ENCODE results near the gene PRDM4. TPM values are rescaled to one million over a fixed set of nuclear protein-coding genes. Genes with fewer than 3 reads are reported as not detected.

Gene PRDM4
- total RNA-seq, 4 donors from 2014 or later = 25.0 to 45.3 (median 29.9) TPM

DNA sequence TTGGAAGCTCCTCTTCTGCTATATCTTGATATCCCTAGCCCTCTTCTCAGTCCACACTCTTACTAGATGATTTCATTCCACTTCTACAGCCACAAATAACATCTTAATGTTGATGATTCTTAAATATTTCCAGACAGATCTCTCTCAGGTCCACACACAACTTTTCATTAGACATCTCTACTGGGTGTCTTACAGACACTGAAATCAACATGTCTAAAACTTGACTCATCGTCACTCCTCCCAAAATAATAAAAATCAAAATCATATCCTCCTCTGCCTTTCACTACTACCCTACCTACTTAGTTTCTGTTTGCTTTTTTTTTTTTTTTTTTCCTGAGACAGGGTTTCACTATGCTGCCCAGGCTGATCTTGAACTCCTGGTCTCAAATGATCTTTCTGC is 11.9 kb downstream of the PRDM4 start:
- no peak for DNase-seq (ENCODE audit: low spot score)
- ATAC-seq (ENCODE audit: low FRiP score) = no peak

DNA sequence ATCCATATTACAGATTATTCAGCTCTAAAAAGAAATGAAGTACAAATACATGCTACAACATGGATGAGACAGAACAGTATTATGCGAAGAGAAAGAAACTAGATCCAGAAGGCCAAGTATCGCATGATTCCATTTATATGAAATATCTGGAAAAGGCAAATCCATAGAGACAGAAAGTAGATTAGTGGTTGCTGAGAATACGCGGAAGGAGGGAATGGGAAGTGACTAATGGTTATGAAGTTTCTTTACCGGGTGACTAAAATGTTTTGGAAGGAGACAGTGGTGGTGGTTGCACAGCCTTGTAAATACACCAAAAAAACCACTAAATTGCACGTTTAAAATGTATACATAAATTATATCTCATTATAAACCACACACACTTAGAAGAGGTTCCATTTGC is 12.5 kb downstream of the PRDM4 start:
- DNase-seq (ENCODE audit: low spot score) = no peak
- no peak for ATAC-seq (ENCODE audit: low FRiP score)
- TF ChIP-seq, protein P1, sequence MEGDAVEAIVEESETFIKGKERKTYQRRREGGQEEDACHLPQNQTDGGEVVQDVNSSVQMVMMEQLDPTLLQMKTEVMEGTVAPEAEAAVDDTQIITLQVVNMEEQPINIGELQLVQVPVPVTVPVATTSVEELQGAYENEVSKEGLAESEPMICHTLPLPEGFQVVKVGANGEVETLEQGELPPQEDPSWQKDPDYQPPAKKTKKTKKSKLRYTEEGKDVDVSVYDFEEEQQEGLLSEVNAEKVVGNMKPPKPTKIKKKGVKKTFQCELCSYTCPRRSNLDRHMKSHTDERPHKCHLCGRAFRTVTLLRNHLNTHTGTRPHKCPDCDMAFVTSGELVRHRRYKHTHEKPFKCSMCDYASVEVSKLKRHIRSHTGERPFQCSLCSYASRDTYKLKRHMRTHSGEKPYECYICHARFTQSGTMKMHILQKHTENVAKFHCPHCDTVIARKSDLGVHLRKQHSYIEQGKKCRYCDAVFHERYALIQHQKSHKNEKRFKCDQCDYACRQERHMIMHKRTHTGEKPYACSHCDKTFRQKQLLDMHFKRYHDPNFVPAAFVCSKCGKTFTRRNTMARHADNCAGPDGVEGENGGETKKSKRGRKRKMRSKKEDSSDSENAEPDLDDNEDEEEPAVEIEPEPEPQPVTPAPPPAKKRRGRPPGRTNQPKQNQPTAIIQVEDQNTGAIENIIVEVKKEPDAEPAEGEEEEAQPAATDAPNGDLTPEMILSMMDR (IDR thresholded peaks at IDR 0.05) = no peak

More for the DNA sequence above, 11.9 kb downstream of the PRDM4 start:
- TF ChIP-seq, protein P1 (IDR thresholded peaks at IDR 0.05) = no peak

DNA sequence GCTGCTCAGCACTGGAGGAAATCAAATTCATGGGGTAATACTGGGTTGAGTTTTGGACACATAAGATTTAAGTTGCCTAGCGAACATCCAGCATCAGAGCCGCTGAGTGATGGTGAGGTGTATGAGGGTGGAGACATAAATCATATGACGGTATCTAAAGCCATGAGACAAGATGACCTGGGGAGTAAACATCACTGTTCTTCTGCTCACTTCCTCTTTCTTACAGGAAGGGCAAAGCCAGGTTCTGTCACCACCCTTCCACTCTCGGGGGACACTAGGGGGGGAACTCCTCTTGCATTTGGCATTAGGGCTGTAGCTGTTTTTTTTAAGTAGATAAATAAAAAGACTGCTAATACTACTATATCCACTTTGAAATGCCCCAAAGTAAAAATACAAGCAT is 24.0 kb downstream of the PRDM4 start:
- TF ChIP-seq, protein P1 (IDR thresholded peaks at IDR 0.05) = no peak
- no peak for ATAC-seq (ENCODE audit: low FRiP score)
- DNase-seq (ENCODE audit: low spot score) = no peak

DNA sequence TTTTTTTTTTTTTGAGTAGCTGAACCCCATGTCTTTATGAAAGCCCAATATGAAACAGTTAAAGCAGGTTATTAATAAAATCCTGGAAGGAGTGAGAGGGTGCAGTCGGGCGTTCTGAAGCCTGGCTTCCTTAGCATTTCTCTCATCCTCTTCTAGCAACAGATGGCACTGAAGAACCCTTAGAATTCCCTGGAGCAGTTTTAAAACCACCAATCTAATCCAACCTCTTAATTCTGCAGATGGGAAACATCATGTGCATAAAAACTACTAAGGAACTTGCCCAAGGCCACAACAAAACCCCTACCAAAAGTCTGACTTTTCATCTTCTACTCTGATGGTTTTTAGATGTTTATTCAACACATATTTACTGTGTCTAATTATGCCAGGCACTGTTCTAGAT is 25.2 kb downstream of the PRDM4 start:
- DNase-seq (ENCODE audit: low spot score) (no peak), ATAC-seq (ENCODE audit: low FRiP score) (no peak)
- TF ChIP-seq, protein P1 (IDR thresholded peaks at IDR 0.05) = no peak

DNA sequence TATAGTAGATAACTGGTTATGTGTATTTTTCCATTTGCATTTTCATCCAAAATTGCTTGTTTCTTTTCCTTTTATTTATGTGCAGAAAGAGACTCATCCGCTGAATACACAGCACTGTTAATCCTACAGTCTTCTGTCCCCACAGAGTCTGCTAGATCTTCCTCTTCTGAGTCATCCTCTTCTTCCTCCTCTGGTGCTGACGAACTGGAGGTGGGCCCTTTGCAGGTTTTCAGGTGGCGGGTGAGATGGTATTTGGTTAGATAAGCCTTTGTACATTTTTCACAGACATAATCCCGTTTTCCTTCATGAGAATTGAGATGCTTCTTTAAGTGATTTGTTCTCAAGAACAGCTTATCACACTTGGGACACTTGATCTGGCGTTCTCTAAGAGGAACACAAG is 26.8 kb downstream of the PRDM4 start:
- TF ChIP-seq, protein P1 (IDR thresholded peaks at IDR 0.05) = no peak
- no peak for DNase-seq (ENCODE audit: low spot score)
- no peak for ATAC-seq (ENCODE audit: low FRiP score)

DNA sequence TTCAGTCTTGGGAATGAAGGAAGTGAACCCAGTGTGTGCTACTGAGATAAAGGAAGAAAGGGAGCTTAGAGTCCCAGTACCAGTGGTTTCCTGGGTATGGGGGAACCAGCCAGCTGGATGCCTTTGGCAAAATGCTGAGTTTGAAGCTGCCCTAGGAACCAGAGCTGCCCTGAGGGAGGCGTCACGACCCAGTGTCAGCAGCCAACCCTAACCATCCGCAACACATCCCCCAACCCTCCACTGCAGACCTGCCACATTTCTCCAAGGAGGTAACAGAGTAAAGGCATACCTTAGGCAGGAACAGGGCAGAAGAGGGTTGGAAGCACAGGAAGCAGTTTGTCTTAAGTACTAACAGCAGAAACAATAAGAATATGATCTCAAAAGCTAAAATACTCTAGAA is 28.6 kb downstream of the PRDM4 start:
- TF ChIP-seq, protein P1 (IDR thresholded peaks at IDR 0.05) = no peak
- DNase-seq (ENCODE audit: low spot score) = no peak
- no peak for ATAC-seq (ENCODE audit: low FRiP score)

DNA sequence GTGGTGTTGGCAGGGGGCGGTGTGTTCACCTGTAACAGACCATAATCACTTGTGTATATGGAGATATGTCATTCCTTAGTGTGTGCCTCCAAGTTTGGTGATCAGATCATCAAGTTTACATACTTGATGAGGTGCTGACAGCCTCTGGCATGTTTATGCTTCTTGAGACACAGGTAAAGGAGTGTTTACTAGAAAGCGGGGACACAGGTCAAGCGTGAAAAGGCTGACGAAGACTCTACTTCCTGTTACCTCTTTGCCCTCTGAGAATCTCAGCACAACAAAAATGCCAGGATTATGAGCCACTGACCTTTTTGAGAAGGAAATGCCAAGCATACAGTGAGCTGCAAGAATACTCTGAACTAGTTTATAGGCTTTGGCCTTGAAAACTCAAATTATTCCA is 29.6 kb downstream of the PRDM4 start:
- TF ChIP-seq, protein P1 (IDR thresholded peaks at IDR 0.05) = no peak
- ATAC-seq (ENCODE audit: low FRiP score) = no peak
- DNase-seq (ENCODE audit: low spot score) = no peak
